HG03108 (cell line): ENCODE measurements around the gene ZBTB7B.
A peak's percentile ranks its signal among the peaks of the same experiment; 100 is the strongest.

Source experiments
- ATAC-seq: cut with Tn5 transposase; IDR thresholded peaks from one replicate; pipeline ENCODE4 v1.9.1; 2021; ENCODE audit warnings: moderate library complexity; ENCODE audit not compliant: unreplicated experiment

ZBTB7B gene

GRCh38 chr1:155052439-155053395 lies 50.1 kb downstream of the ZBTB7B start:
- no peak for ATAC-seq

GRCh38 chr1:155053531-155054105 lies 51.0 kb downstream of the ZBTB7B start:
- no peak for ATAC-seq

GRCh38 chr1:155057104-155057503 lies 54.5 kb downstream of the ZBTB7B start:
- ATAC-seq, result no peak

GRCh38 chr1:155057788-155058211 lies 55.2 kb downstream of the ZBTB7B start:
- ATAC-seq, result no peak

- no peak for ATAC-seq
These were observed 58.1 kb downstream of the ZBTB7B start for GRCh38 chr1:155060736-155061135.

GRCh38 chr1:155061381-155062150 lies 59.0 kb downstream of the ZBTB7B start:
- ATAC-seq, result peak; percentile 38

GRCh38 chr1:155062151-155062686 lies 59.6 kb downstream of the ZBTB7B start:
- no peak for ATAC-seq

- ATAC-seq, result no peak
These were observed 60.3 kb downstream of the ZBTB7B start for GRCh38 chr1:155062702-155063411.

- ATAC-seq, result peak; percentile 66
These were observed 61.0 kb downstream of the ZBTB7B start, which contains the start of gene EFNA4 for GRCh38 chr1:155063550-155064110. TSS of gene EFNA4 (plus strand) at chr1:155063740. CDS start at chr1:155063824, 84 bp downstream.

- peak; percentile 12 for ATAC-seq
These were observed 61.7 kb downstream of the ZBTB7B start for GRCh38 chr1:155064111-155064831.

- ATAC-seq, result no peak
These were observed 62.3 kb downstream of the ZBTB7B start for GRCh38 chr1:155064832-155065429.

- ATAC-seq, result no peak
These were observed 64.2 kb downstream of the ZBTB7B start for GRCh38 chr1:155066777-155067176.
